HG02981 (cell line): ENCODE data around the gene MUC6.
"Not testable (repeated sequence)": the region's sequence is repeated elsewhere in the genome, so short reads cannot be mapped to it uniquely, and the experiment has no call there.

Experiments used
- ATAC-seq: cut with Tn5 transposase; IDR thresholded peaks from one replicate; pipeline ENCODE4 v1.9.1; 2021; ENCODE audit warnings: mild to moderate bottlenecking, moderate library complexity; ENCODE audit not compliant: unreplicated experiment

Gene MUC6

GRCh38 chr11:991711-992307, 44.7 kb downstream of the MUC6 start:
- ATAC-seq, result no peak

DNA sequence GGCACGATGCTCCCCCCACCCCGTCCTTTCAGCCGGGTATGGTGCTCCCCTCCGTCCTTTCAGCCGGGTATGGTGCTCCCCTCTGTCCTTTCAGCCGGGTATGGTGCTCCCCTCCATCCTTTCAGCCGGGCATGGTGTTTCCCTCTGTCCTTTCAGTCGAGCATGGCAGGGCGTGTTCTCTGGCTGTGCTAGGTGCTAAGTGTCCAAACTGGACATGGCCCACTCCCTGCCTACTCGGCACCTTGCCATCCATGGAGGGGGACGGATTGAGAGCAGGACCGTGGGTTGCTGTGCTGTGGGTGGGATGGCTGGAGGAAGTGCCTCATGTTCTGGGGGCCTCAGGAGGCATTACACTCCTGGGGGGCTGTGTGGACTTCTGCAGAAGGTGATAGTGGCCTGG, 45.5 kb downstream of the MUC6 start:
- no peak for ATAC-seq

DNA sequence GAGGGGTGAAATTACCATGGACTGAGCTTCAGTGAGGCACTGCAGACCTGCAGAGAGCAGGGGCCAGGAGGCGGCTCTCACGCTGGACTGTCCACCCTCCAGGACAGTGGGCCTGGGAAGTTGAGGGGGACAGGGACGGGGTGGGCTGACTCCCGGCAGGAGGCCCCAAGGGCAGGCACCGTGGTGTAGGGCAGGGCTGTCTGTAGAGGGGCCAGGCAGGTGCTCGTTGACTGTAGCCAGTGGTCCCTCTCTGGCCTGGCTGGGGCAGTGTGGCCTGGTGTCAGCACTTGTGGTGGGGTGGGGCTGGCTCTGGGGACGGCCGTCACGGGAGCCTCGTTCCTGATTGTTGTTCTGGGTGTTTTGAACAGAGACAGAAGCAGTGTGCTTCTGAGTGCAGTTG, 46.4 kb downstream of the MUC6 start:
- ATAC-seq, result no peak

GRCh38 chr11:987671-988070, 48.8 kb downstream of the MUC6 start:
- ATAC-seq, result no peak

DNA sequence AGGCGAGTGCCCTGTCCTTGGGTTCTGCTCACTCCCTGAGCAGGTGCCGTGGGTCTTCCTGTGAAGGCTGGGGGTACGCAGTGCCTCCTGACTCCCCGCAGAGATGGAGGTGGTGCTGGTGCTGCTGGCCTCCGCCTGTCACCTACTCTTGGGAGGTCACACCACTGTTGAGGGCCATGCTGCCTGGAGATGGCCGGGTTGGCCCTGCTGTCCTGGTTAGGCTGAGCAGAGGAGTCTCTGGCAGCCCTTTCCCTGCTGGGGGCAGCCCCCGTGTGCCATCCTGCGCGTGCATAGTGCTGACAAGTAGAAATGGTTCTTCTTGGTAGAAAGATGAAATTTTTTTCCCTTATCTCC, 49.6 kb downstream of the MUC6 start:
- no peak for ATAC-seq

- no peak for ATAC-seq
Observed at GRCh38 chr11:986270-986951, 50.1 kb downstream of the MUC6 start.

DNA sequence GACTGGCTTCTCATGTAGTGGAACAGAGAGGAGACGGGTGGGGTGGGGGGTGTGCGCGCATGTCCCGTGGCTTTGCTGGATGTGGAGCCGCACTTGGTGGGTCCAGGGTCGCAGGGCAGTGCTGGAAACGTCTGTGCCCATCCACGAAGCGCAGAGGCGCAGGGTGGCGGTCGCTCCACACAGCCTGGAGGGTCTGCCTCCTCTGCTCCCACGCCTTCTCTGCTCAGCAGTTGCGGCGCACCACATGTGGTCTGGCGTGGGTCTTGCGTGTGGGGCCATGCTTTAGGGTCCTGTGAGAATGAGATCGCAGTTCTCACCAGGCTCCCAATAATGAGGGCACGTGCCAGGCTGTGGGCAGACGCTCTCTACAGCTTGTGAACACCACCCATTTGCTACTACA, 50.7 kb downstream of the MUC6 start:
- no peak for ATAC-seq

GRCh38 chr11:985406-985805, 51.1 kb downstream of the MUC6 start:
- no peak for ATAC-seq

- ATAC-seq, result no peak
Observed at GRCh38 chr11:984546-984945, 52.0 kb downstream of the MUC6 start.

DNA sequence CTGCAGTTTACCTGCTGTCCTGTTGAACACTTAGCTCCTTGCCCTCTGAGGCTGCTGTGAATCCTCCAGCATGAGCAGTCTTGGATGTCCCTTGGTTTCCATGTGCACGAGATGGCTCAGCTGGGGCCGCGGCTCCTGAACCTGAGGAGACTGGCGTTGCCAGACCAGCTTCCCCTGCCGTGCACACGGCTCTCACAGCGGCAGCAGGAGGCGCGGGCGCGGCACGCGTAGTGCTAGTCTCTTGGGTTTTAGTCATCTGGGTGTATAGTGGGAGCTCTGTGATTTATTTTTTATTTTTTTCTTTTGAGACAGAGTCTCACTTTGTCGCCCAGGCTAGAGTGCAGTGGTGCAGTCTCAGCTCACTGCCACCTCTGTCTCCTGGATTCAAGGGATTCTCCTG, 54.8 kb downstream of the MUC6 start:
- ATAC-seq, result no peak

GRCh38 chr11:980438-981357, 55.8 kb downstream of the MUC6 start:
- ATAC-seq, result no peak

- ATAC-seq, result no peak
Observed at GRCh38 chr11:978781-979180, 57.7 kb downstream of the MUC6 start.

DNA sequence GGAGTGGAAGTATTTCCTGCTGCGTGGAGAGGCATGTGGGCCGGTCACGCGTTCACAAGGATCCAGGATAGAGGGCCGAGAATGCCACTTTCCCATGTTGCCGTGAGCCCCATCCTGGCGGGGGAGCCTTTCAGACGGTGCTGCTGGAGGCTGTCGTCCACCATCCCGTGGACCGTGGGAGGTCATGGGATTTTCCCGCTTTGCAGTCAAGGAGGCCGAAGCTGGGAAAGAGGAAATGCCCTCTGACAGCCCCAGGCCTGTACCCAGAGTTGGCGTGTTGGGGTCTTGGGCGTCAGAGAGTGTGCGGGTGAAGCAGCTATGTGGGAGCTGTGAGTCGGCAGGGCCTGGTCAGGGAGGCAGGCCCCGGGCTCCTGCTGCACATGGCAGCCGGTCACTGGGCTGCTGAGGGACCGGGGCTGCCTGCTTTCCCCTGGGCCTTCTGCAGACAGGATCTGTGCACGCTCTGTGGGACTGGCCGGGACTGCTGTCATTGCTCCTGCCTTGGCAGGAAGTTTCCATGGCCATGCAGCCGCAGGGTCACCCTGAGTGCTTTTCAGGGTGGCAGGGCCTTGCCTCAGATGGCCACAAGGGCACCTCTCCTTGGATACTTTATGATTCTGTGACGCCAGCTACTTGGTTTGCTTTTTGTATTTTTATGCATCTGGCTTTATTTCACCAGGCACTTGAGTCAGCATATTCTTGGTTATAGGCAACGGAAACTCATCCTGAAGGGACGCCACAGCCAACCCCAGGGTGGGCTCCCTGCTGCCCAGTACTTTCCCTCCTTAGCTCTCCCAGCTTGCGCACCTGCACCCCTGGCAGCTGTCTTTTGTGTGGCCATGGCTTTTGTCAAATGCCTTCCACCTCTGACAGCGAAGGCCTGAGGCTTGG, 58.4 kb downstream of the MUC6 start:
- ATAC-seq, result no peak

- no peak for ATAC-seq
Observed at GRCh38 chr11:976431-977160, 59.9 kb downstream of the MUC6 start.

DNA sequence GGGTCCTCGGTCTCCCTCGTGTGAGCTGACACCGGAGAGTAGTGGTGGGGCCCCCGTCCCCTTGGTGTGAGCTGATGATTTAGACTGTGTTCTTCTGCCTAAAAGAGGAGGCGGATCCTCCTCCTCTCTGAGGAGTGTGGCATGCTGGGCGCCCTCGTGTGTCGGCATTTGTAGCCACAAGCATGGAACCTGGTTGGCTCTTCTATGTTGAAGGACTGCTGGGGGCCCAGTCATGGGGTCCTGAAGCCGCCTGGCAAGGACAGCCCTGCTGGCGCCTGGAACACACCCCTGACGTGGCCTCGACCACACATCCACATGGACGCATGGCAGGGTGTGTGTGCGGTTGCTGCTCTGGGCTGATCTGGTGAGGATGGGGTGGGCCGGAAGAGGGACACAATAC, 60.7 kb downstream of the MUC6 start:
- no peak for ATAC-seq

GRCh38 chr11:975376-975775, 61.1 kb downstream of the MUC6 start:
- not testable (repeated sequence) for ATAC-seq

GRCh38 chr11:973237-973636, 63.3 kb downstream of the MUC6 start:
- ATAC-seq, result no peak

GRCh38 chr11:972523-973211, 63.9 kb downstream of the MUC6 start:
- no peak for ATAC-seq

DNA sequence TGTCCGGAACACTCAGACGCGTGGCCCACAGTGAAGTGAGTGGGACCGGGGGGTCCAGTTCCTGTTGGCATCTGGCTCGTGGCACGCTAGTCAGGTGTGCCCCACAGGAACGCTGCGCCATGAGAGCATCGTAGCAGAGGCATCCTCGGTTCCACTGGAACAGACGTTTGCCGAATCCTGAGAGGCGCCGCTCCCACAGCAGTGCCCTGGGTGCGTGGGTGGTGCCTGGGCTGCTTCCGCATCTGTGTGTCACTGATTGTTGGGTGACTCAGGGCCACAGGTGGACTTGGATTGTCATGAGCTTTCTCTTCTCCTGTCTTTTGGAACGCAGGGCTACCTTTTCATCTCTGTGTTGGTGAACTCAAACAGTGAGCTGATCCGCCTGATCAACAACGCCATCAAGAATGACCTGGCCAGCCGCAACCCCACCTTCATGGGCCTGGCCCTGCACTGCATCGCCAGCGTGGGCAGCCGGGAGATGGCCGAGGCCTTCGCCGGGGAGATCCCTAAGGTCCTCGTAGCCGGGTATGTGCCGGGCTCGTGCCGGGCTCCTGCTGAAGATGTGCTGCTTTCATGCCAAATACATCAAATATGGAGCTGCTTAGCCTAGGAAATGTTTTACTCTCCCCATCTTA, 64.7 kb downstream of the MUC6 start:
- ATAC-seq, result no peak
